HepG2 (cell line): ENCODE measurements around the gene CENPE. TPM values are rescaled to one million over a fixed set of nuclear protein-coding genes. Genes with fewer than 3 reads are reported as not detected.
A peak's percentile ranks its signal among the peaks of the same experiment; 100 is the strongest.

ENCODE experiments used
- ASH2L ChIP-seq: fragments of 300-600, 200-600 bp; sonication (generic); IDR thresholded peaks from 2 replicates; pipeline ENCODE4 v1.7.0; 2017; ENCODE audit warnings: low read depth, mild to moderate bottlenecking, moderate library complexity, mixed read lengths, low read length; ENCODE audit not compliant: insufficient read length
- CREB1 ChIP-seq, 2 experiments: fragments of 450-650 bp in 1 of 2; IDR thresholded peaks; 2 replicates each; pipeline ENCODE4 v1.6.1; 2016 to 2017; ENCODE audit warnings: control low read depth in 1 of 2, mild to moderate bottlenecking in 1 of 2, missing compliant biosample characterization in 1 of 2, missing genetic modification characterization in 1 of 2
- GATAD2A ChIP-seq: IDR thresholded peaks from 2 replicates; pipeline ENCODE4 v1.6.1; 2016
- IRF2 ChIP-seq: IDR thresholded peaks from 2 replicates; pipeline ENCODE4 v1.6.1; 2018; ENCODE audit warnings: missing genetic modification reagents, missing compliant biosample characterization
- KDM3A ChIP-seq: IDR thresholded peaks from 2 replicates; pipeline ENCODE4 v1.6.1; 2018; ENCODE audit warnings: low read depth, missing compliant biosample characterization
- MLLT10 ChIP-seq: sonication (generic); formaldehyde crosslinking; IDR thresholded peaks from 2 replicates; pipeline ENCODE4 v1.4.0; 2020; ENCODE audit warnings: missing genetic modification reagents
- MTERF4 ChIP-seq: sonication (generic); formaldehyde crosslinking; IDR thresholded peaks from 2 replicates; pipeline ENCODE4 v1.8.0; 2023; ENCODE audit warnings: mild to moderate bottlenecking, missing genetic modification reagents
- NR3C1 ChIP-seq: sonication (generic); formaldehyde crosslinking; IDR thresholded peaks from 2 replicates; pipeline ENCODE4 v1.4.0; 2020; ENCODE audit warnings: missing genetic modification reagents
- PPARG ChIP-seq: conservative IDR thresholded peaks from 2 replicates; pipeline ENCODE4 v1.6.1; 2016; ENCODE audit warnings: missing biosample characterization, missing genetic modification reagents
- RXRB ChIP-seq: IDR thresholded peaks from 2 replicates; pipeline ENCODE4 v1.6.1; 2016; ENCODE audit warnings: borderline replicate concordance, missing genetic modification reagents, missing compliant biosample characterization
- SAP130 ChIP-seq: IDR thresholded peaks from 2 replicates; pipeline ENCODE4 v1.6.1; 2016; ENCODE audit warnings: low read depth
- SOX13 ChIP-seq, 3 experiments: fragments of 450-650 bp in 1 of 3; sonication (generic) in 1 of 3; formaldehyde crosslinking in 1 of 3; IDR thresholded peaks in 2 of 3; conservative IDR thresholded peaks in 1 of 3; 2 replicates each; pipeline versions ENCODE4 v1.5.0 to v1.6.1; 2016 to 2020; ENCODE audit warnings: antibody characterized with exemption in 1 of 3, mild to moderate bottlenecking in 1 of 3, missing compliant biosample characterization in 1 of 3, missing genetic modification reagents in 1 of 3, moderate library complexity in 1 of 3
- TOE1 ChIP-seq: sonication (generic); formaldehyde crosslinking; IDR thresholded peaks from 2 replicates; pipeline ENCODE4 v1.4.0; 2020; ENCODE audit warnings: mild to moderate bottlenecking, missing genetic modification reagents
- YEATS2 ChIP-seq: sonication (generic); formaldehyde crosslinking; IDR thresholded peaks from 2 replicates; pipeline ENCODE4 v1.4.0; 2020; ENCODE audit warnings: missing genetic modification reagents, borderline replicate concordance
- YEATS4 ChIP-seq: sonication (generic); formaldehyde crosslinking; IDR thresholded peaks from 2 replicates; pipeline ENCODE4 v1.4.0; 2020; ENCODE audit warnings: missing genetic modification reagents, borderline replicate concordance
- ZNF235 ChIP-seq: sonication (generic); formaldehyde crosslinking; IDR thresholded peaks from 2 replicates; pipeline ENCODE4 v1.8.1; 2023; ENCODE audit warnings: mild to moderate bottlenecking, missing genetic modification reagents, borderline replicate concordance
- ZNF253 ChIP-seq: sonication (generic); formaldehyde crosslinking; IDR thresholded peaks from 2 replicates; pipeline ENCODE4 v1.8.0; 2022; ENCODE audit warnings: mild to moderate bottlenecking, missing genetic modification reagents, borderline replicate concordance
- ZNF672 ChIP-seq: sonication (generic); formaldehyde crosslinking; IDR thresholded peaks from 2 replicates; pipeline ENCODE4 v1.8.1; 2022; ENCODE audit warnings: missing genetic modification reagents
- ZNF724P ChIP-seq: sonication (generic); formaldehyde crosslinking; IDR thresholded peaks from 2 replicates; pipeline ENCODE4 v1.8.0; 2022; ENCODE audit warnings: missing genetic modification reagents, borderline replicate concordance
- polyA plus RNA-seq, 8 experiments: library from polyadenylated mRNA; depleted of rRNA in 3 of 8; stranded (reverse) in 7 of 8; unstranded in 1 of 8; fragments of >200 nt; fragmentation: Illumina TruSeq in 4 of 8; extraction: Trizol in 4 of 8; gene quantifications; 2 replicates each; pipeline versions ENCODE4 v1.2.1 to v1.2.3, GENCODE V29; 2011 to 2016; ENCODE audit warnings: low read depth in 4 of 8, missing spikeins in 1 of 8, mixed read lengths in 1 of 8; ENCODE audit not compliant: insufficient read depth in 1 of 8
- total RNA-seq, 5 experiments: library from RNA; depleted of rRNA; stranded (reverse); fragments of >200 nt; fragmentation: Illumina TruSeq; extraction: Trizol; gene quantifications; 2 replicates each; pipeline ENCODE4 v1.2.3, GENCODE V29; 2016; ENCODE audit warnings: low read depth in 1 of 5
- TF ChIP-seq, protein P1 (sequence below): sonication (generic); formaldehyde crosslinking; IDR thresholded peaks from 2 replicates; pipeline ENCODE4 v1.9.0; 2021; ENCODE audit warnings: missing genetic modification reagents, borderline replicate concordance
- TF ChIP-seq, protein P2 (sequence below): sonication (generic); formaldehyde crosslinking; IDR thresholded peaks from 2 replicates; pipeline ENCODE4 v1.5.0; 2020; ENCODE audit warnings: missing genetic modification reagents
- TF ChIP-seq, protein P3 (sequence below): sonication (generic); formaldehyde crosslinking; IDR thresholded peaks from 2 replicates; pipeline ENCODE4 v1.4.0; 2020; ENCODE audit warnings: mild to moderate bottlenecking, missing genetic modification reagents
- TF ChIP-seq, protein P4 (sequence below): sonication (generic); formaldehyde crosslinking; IDR thresholded peaks from 2 replicates; pipeline ENCODE4 v1.5.0; 2020; ENCODE audit warnings: mild to moderate bottlenecking, missing genetic modification reagents

Gene CENPE
- total and polyA plus RNA-seq, 2 of the 13 experiments (the other 11 are each of a cell fraction or from before 2014, with no cell fraction given), result 2.1 to 19.8 TPM

DNA sequence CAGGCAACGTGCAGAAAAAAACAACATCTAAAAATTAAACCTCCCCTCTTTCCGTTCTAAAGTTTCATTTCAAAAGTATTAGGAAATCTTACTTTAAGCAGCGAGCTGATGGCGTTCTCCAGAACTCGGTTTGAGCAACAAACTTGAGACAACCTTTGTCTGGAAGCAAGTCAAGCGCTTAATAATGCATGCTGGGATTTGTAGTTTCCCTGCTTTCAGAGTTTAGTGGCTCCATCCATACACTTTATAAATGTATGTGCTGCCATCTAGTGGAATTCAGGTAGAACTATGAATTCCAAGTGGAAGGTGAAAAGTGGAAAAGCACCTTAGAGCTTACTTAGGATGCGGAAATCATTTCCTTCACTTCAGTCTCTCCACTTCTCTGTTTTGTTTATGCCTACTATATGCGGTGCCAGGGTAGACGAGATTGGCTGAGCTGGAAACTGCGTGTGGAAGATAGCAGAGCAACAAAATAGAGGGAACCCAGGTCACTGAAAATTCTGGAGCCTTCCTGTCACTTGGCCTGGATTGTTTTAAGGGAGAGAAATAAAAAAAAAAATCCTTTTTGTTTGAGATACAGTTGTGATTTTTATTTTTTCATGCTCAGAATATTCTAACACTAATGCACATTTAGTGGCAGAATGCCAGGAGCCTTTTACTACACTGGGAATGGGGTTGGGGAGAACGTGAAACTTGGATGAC is 98.3 kb downstream of the CENPE start, which contains the start of gene BDH2 (continued):
- TF ChIP-seq MTERF4 (CRISPR knock-in tag) (no peak), YEATS2 (CRISPR knock-in tag) (no peak), ZNF724P (CRISPR knock-in tag) (no peak), RXRB (CRISPR knock-in tag) (peak; percentile 53; the same call in 1 of the 2 replicates), SAP130 (CRISPR knock-in tag) (peak; percentile 68), MLLT10 (CRISPR knock-in tag) (no peak), TOE1 (CRISPR knock-in tag) (no peak), PPARG (0 out of 2 replicates have a peak, but pooled peaks have one; percentile 38), CREB1 (IDR thresholded peaks at IDR 0.05) (no peak), CREB1 (CRISPR knock-in tag; IDR thresholded peaks at IDR 0.05) (peak; percentile 71), ZNF235 (CRISPR knock-in tag) (no peak), IRF2 (CRISPR knock-in tag) (0 out of 2 replicates have a peak, but pooled peaks have one; percentile 40), GATAD2A (CRISPR knock-in tag) (peak; percentile 36; the same call in 1 of the 2 replicates), YEATS4 (CRISPR knock-in tag) (0 out of 2 replicates have a peak, but pooled peaks have one; percentile 37), ASH2L (peak; percentile 40), KDM3A (CRISPR knock-in tag) (0 out of 2 replicates have a peak, but pooled peaks have one; percentile 21), SOX13 (IDR thresholded peaks at IDR 0.05) (no peak), SOX13 (CRISPR knock-in tag; conservative IDR thresholded peaks at IDR 0.05 in 1 of 2, IDR thresholded peaks at IDR 0.05 in 1 of 2) (0 out of 4 replicates have a peak, but pooled peaks of 1 of the 2 experiments have one; percentile 23), ZNF672 (CRISPR knock-in tag) (no peak), NR3C1 (CRISPR knock-in tag) (no peak), ZNF253 (CRISPR knock-in tag) (no peak)
- TF ChIP-seq, protein P1, sequence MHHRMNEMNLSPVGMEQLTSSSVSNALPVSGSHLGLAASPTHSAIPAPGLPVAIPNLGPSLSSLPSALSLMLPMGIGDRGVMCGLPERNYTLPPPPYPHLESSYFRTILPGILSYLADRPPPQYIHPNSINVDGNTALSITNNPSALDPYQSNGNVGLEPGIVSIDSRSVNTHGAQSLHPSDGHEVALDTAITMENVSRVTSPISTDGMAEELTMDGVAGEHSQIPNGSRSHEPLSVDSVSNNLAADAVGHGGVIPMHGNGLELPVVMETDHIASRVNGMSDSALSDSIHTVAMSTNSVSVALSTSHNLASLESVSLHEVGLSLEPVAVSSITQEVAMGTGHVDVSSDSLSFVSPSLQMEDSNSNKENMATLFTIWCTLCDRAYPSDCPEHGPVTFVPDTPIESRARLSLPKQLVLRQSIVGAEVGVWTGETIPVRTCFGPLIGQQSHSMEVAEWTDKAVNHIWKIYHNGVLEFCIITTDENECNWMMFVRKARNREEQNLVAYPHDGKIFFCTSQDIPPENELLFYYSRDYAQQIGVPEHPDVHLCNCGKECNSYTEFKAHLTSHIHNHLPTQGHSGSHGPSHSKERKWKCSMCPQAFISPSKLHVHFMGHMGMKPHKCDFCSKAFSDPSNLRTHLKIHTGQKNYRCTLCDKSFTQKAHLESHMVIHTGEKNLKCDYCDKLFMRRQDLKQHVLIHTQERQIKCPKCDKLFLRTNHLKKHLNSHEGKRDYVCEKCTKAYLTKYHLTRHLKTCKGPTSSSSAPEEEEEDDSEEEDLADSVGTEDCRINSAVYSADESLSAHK (CRISPR knock-in tag), result no peak
- TF ChIP-seq, protein P2, sequence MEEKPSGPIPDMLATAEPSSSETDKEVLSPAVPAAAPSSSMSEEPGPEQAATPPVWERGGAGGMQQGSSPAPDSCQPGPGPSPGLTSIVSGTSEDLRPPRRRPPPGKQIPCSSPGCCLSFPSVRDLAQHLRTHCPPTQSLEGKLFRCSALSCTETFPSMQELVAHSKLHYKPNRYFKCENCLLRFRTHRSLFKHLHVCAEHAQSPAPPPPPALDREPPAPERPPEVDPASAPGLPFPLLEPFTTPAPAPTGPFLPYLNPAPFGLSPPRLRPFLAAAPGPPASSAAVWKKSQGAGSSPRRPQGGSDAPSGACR, result no peak
- TF ChIP-seq, protein P3, sequence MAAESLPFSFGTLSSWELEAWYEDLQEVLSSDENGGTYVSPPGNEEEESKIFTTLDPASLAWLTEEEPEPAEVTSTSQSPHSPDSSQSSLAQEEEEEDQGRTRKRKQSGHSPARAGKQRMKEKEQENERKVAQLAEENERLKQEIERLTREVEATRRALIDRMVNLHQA (CRISPR knock-in tag), result no peak
- TF ChIP-seq, protein P4, sequence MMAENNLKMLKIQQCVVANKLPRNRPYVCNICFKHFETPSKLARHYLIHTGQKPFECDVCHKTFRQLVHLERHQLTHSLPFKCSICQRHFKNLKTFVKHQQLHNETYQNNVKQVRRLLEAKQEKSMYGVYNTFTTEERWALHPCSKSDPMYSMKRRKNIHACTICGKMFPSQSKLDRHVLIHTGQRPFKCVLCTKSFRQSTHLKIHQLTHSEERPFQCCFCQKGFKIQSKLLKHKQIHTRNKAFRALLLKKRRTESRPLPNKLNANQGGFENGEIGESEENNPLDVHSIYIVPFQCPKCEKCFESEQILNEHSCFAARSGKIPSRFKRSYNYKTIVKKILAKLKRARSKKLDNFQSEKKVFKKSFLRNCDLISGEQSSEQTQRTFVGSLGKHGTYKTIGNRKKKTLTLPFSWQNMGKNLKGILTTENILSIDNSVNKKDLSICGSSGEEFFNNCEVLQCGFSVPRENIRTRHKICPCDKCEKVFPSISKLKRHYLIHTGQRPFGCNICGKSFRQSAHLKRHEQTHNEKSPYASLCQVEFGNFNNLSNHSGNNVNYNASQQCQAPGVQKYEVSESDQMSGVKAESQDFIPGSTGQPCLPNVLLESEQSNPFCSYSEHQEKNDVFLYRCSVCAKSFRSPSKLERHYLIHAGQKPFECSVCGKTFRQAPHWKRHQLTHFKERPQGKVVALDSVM, result no peak
